Measurements from ENCODE around the gene KCNJ14.

GRCh38 chr19:48436586-48436985 lies 18.8 kb upstream of the KCNJ14 start:
- no peak for TF ChIP-seq TBP (IDR thresholded peaks at IDR 0.05; ENCODE audit: low read depth, low read length)
- TF ChIP-seq, protein P1, sequence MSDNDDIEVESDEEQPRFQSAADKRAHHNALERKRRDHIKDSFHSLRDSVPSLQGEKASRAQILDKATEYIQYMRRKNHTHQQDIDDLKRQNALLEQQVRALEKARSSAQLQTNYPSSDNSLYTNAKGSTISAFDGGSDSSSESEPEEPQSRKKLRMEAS (IDR thresholded peaks at IDR 0.05), result no peak
- TF ChIP-seq RXRA (IDR thresholded peaks at IDR 0.05; ENCODE audit: insufficient read depth, low read depth, low read length), result no peak
- TF ChIP-seq, protein P2, sequence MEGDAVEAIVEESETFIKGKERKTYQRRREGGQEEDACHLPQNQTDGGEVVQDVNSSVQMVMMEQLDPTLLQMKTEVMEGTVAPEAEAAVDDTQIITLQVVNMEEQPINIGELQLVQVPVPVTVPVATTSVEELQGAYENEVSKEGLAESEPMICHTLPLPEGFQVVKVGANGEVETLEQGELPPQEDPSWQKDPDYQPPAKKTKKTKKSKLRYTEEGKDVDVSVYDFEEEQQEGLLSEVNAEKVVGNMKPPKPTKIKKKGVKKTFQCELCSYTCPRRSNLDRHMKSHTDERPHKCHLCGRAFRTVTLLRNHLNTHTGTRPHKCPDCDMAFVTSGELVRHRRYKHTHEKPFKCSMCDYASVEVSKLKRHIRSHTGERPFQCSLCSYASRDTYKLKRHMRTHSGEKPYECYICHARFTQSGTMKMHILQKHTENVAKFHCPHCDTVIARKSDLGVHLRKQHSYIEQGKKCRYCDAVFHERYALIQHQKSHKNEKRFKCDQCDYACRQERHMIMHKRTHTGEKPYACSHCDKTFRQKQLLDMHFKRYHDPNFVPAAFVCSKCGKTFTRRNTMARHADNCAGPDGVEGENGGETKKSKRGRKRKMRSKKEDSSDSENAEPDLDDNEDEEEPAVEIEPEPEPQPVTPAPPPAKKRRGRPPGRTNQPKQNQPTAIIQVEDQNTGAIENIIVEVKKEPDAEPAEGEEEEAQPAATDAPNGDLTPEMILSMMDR (IDR thresholded peaks at IDR 0.05; ENCODE audit: control extremely low read depth in 1 of 3, insufficient read depth in 1 of 3, low read depth in 1 of 3, low read length in 3 of 3), result no peak
- no peak for TF ChIP-seq CHD2 (IDR thresholded peaks at IDR 0.05; ENCODE audit: low read length)
- TF ChIP-seq POLR2A (IDR thresholded peaks at IDR 0.05; ENCODE audit: control extremely low read depth in 1 of 2, low read depth in 2 of 2, low read length in 2 of 2), result no peak
- TF ChIP-seq BRCA1 (IDR thresholded peaks at IDR 0.05; ENCODE audit: low read depth, low read length), result no peak
- no peak for TF ChIP-seq BACH1 (IDR thresholded peaks at IDR 0.05; ENCODE audit: low read length)
- TF ChIP-seq, protein P3, sequence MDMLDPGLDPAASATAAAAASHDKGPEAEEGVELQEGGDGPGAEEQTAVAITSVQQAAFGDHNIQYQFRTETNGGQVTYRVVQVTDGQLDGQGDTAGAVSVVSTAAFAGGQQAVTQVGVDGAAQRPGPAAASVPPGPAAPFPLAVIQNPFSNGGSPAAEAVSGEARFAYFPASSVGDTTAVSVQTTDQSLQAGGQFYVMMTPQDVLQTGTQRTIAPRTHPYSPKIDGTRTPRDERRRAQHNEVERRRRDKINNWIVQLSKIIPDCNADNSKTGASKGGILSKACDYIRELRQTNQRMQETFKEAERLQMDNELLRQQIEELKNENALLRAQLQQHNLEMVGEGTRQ (IDR thresholded peaks at IDR 0.05; ENCODE audit: low read length), result no peak
- no peak for TF ChIP-seq EGR1 (IDR thresholded peaks at IDR 0.05; ENCODE audit: borderline replicate concordance, low read depth, low read length)
- TF ChIP-seq EZH2 (IDR thresholded peaks at IDR 0.05; ENCODE audit: low read depth, low read length, severe bottlenecking), result no peak
- TF ChIP-seq KDM4A (IDR thresholded peaks at IDR 0.05; ENCODE audit: low read depth, low read length, severe bottlenecking), result no peak

Measured in H1 (cell line).